Kidney (tissue), 14 donors: ENCODE data around the gene CYP2C18. TPM values are rescaled to one million over a fixed set of nuclear protein-coding genes. Genes with fewer than 3 reads are reported as not detected.
"Not testable (repeated sequence)": the region's sequence is repeated elsewhere in the genome, so short reads cannot be mapped to it uniquely, and the experiment has no call there.

Experiments
- DNase-seq, 5 donors: peaks; one replicate each; pipeline ENCODE4 v3.0.0-alpha.2; 2013 to 2020
- FAIRE-seq: peaks from 2 replicates; lab custom pipeline; 2012; peaks lifted over from hg19 to GRCh38; lab: Jason Lieb, UNC
- H3K27ac ChIP-seq, 2 donors: one replicate each; pipeline ENCODE4 v1.7.0; 2013; ENCODE audit warnings: low read depth in 2 of 2, low read length in 2 of 2, inconsistent platforms in 1 of 2
- H3K27me3 ChIP-seq: one replicate; pipeline ENCODE4 v1.7.1; 2013; ENCODE audit warnings: low read length, inconsistent platforms; ENCODE audit not compliant: control insufficient read depth, insufficient read depth
- H3K36me3 ChIP-seq, 3 donors: one replicate each; pipeline versions ENCODE4 v1.7.0 to v1.7.1; 2013; ENCODE audit warnings: low read length in 3 of 3, control low read depth in 1 of 3, inconsistent platforms in 1 of 3; ENCODE audit not compliant: insufficient read depth in 3 of 3, control insufficient read depth in 2 of 3
- H3K4me1 ChIP-seq, 3 donors: one replicate each; pipeline versions ENCODE4 v1.7.0 to v1.7.1; 2013; ENCODE audit warnings: low read length in 3 of 3, inconsistent platforms in 1 of 3, low read depth in 1 of 3; ENCODE audit not compliant: control insufficient read depth in 2 of 3, insufficient read depth in 2 of 3
- H3K4me3 ChIP-seq, 3 donors: one replicate each; pipeline versions ENCODE4 v1.7.0 to v1.8.1; 2013; ENCODE audit warnings: low read length in 3 of 3, control low read depth in 1 of 3, inconsistent platforms in 1 of 3
- H3K9ac ChIP-seq, 3 donors: one replicate each; pipeline versions ENCODE4 v1.7.0 to v1.7.1; 2013; ENCODE audit warnings: low read length in 3 of 3, control low read depth in 1 of 3, inconsistent platforms in 1 of 3
- H3K9me3 ChIP-seq, 3 donors: one replicate each; pipeline versions ENCODE4 v1.7.0 to v1.7.1; 2013; ENCODE audit warnings: low read length in 3 of 3, control low read depth in 1 of 3, inconsistent platforms in 1 of 3; ENCODE audit not compliant: control insufficient read depth in 2 of 3, insufficient read depth in 1 of 3
- intact Hi-C: fragments of 100-400 bp; cut with DNase I; formaldehyde crosslinking; loops from one replicate; pipeline ENCODE4 v1.11.1; 2022
- polyA plus RNA-seq: library from polyadenylated mRNA; stranded (reverse); fragments of 350-450 nt; fragmentation: Illumina TruSeq; extraction: RNeasy Lipid Tissue Mini Kit (QIAGEN cat#74804); gene quantifications from one replicate; pipeline ENCODE4 v1.2.3, GENCODE V29; 2014; ENCODE audit warnings: low read depth, low replicate concordance; ENCODE audit not compliant: insufficient read depth
- total RNA-seq: library from RNA; stranded (reverse); fragmentation: NEBNext Ultra II Directional; extraction: Animal tissue kit (Norgen Biotek cat#: 25700); gene quantifications from one replicate; pipeline ENCODE4 v1.2.1, GENCODE V29; 2021
- TF ChIP-seq, protein P1 (sequence below): IDR thresholded peaks from 3 replicates; pipeline ENCODE4 v1.5.1; 2012; ENCODE audit warnings: mild to moderate bottlenecking, moderate library complexity, borderline replicate concordance; ENCODE audit not compliant: insufficient read depth; ENCODE audit errors: extremely low read depth
- donor health status: control.
- donor health status: control.
- donor health status: control.
- donor health status: control.
- donor health status: control.
- donor health status: DM: yes; HTN: yes; CAD: no.
- donor health status: Normal renal cell carcinoma (clear cell type).

Gene CYP2C18
- total and polyA plus RNA-seq, 2 donors from 2014 or later: 0.22 to 2.2 TPM

DNA sequence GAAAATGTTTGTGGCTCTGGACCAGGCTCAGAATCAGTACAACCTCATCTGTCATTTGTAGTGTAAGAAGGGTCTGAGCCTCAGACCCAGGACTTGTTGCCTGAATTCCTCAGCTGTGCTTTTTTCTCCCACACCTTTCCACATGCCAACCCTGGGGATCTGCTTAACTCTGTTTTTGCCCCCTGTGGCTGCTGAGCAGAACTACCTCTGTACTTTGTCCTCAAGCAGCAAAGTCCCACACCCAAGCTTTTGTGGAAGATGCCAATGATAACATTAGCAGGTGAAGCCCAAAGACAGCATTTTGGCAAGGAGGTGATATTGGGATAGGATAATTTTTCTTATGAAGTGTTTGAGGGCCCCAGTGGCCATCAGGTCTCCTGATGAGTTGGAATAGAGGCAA is 5.8 kb upstream of the CYP2C18 start:
- FAIRE-seq: no peak
- no peak overlapping the region for H3K4me3 ChIP-seq
- TF ChIP-seq, protein P1, sequence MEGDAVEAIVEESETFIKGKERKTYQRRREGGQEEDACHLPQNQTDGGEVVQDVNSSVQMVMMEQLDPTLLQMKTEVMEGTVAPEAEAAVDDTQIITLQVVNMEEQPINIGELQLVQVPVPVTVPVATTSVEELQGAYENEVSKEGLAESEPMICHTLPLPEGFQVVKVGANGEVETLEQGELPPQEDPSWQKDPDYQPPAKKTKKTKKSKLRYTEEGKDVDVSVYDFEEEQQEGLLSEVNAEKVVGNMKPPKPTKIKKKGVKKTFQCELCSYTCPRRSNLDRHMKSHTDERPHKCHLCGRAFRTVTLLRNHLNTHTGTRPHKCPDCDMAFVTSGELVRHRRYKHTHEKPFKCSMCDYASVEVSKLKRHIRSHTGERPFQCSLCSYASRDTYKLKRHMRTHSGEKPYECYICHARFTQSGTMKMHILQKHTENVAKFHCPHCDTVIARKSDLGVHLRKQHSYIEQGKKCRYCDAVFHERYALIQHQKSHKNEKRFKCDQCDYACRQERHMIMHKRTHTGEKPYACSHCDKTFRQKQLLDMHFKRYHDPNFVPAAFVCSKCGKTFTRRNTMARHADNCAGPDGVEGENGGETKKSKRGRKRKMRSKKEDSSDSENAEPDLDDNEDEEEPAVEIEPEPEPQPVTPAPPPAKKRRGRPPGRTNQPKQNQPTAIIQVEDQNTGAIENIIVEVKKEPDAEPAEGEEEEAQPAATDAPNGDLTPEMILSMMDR: no peak

DNA sequence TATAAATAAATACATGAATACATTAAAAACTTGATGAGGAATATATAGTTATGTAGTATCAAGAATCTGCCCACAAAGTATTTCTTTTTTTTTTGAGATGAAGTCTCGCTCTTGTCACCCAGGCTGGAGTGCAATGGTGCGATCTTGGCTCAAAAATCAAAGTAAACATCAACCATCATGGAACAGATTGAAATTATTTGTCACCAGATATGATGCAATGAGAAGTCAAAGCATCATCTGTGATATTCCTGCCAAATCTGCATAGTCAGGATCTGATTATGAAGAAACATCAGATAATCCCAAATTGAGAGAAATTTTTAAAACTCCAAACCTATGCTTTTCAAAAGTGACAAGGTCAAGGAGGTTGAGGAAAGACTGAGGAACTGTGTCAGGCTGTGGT is 5.1 kb upstream of the CYP2C18 start:
- Histone ChIP-seq H3K4me1 (peaks cover 0 to 8% (median 0%) of the 10 kb centered on the region in 3 donors), H3K36me3 (no peaks in the 10 kb centered on the region), H3K27ac (no peak overlapping the region), H3K4me3 (no peak overlapping the region), H3K9me3 (no peaks in the 10 kb centered on the region), H3K9ac (no peak overlapping the region), H3K27me3 (no peaks in the 10 kb centered on the region)
- TF ChIP-seq, protein P1: no peak
- FAIRE-seq (no peak), DNase-seq (no peak)
- intact Hi-C loops: no loop called here

More for the DNA sequence above, 5.8 kb upstream of the CYP2C18 start:
- no peaks in the 10 kb centered on the region for H3K27me3 ChIP-seq
- H3K27ac ChIP-seq: no peak overlapping the region
- no peaks in the 10 kb centered on the region for H3K9me3 ChIP-seq
- no peaks in the 10 kb centered on the region for H3K36me3 ChIP-seq
- peak in 2 of 5 donors; percentile 6 to 7 for DNase-seq
- H3K4me1 ChIP-seq: peaks cover 0 to 8% (median 0%) of the 10 kb centered on the region in 3 donors
- H3K9ac ChIP-seq: no peak overlapping the region
- intact Hi-C loops: no loop called here

- no peak overlapping the region for H3K9ac ChIP-seq
- H3K27me3 ChIP-seq: no peaks in the 10 kb centered on the region
- no peaks in the 10 kb centered on the region for H3K9me3 ChIP-seq
- H3K27ac ChIP-seq: no peak overlapping the region
- TF ChIP-seq, protein P1: no peak
- H3K4me3 ChIP-seq: no peak overlapping the region
- H3K36me3 ChIP-seq: no peaks in the 10 kb centered on the region
- FAIRE-seq (peak; percentile 96), DNase-seq (peak in 2 of 5 donors; percentile 57 to 66)
- H3K4me1 ChIP-seq: peaks cover 0 to 8% (median 0%) of the 10 kb centered on the region in 3 donors
- intact Hi-C loops: no loop called here
These were observed 3.0 kb upstream of the CYP2C18 start for GRCh38 chr10:94680544-94680943.

- H3K4me1 ChIP-seq, H3K4me3 ChIP-seq, intact Hi-C loops, H3K27ac ChIP-seq, FAIRE-seq, H3K36me3 ChIP-seq, H3K9me3 ChIP-seq, H3K9ac ChIP-seq, H3K27me3 ChIP-seq: not testable (repeated sequence)
- peak in 2 of 5 donors; percentile 4 to 20 for DNase-seq
These were observed 893 bp upstream of the CYP2C18 start for GRCh38 chr10:94682636-94683035.
